Erythroblast (primary cell): Measurements from ENCODE around the gene SCRN2.

ENCODE experiments used
- DNase-seq, 2 experiments: peaks; one replicate each; lab custom pipeline; 2025; lab: John Stamatoyannopoulos, UW
- GATA1 ChIP-seq: IDR thresholded peaks from 2 replicates; pipeline ENCODE4 v1.6.1; 2011; ENCODE audit warnings: low read depth, mild to moderate bottlenecking, control low read depth, low read length, moderate library complexity
- POLR2A ChIP-seq: IDR thresholded peaks from 2 replicates; pipeline ENCODE4 v1.6.1; 2011; ENCODE audit warnings: mild to moderate bottlenecking, low read length

Gene SCRN2

GRCh38 chr17:47816111-47816735 is 24.9 kb downstream of the SCRN2 start:
- DNase-seq = no peak
- TF ChIP-seq POLR2A (no peak), GATA1 (no peak)

DNA sequence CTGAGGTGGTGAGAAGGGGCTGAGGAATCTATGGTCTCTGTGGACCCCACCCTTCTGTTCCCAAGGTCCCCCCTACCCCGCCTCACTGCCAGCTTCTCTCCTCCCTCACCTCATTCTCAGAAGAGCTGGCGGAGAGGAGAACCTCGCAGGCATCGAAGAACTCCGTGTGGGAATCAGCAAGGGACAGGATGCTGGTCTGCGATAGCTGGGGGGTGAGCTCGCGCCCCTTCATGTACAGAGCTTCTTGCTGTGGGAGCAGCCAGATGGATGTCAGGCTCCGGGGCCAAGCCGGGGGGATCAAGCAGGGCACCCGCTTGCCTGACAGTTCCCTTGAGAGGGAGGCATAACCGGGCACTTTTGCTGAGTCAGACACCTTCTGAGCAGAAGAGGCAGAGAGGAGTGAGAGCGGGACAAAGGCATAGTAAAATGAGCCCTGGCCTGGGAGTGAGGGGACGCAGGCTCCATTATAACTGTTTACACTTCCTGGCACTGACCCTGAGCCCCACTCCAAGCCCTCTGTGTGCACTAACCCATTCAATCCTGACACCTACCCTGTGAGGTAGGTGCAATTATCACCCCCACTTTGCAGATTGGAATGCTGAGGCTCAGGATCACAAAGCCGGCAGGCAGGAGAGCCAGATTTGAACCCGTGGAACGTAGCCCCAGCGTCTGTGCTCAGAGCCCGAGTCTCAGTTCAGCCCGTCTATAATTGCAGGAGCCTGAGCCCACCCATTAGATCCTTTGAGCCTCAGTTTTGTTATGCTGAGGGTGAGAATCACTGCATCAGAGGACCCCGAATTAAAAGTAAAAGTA is 25.8 kb downstream of the SCRN2 start:
- TF ChIP-seq POLR2A (no peak), GATA1 (no peak)
- no peak for DNase-seq

DNA sequence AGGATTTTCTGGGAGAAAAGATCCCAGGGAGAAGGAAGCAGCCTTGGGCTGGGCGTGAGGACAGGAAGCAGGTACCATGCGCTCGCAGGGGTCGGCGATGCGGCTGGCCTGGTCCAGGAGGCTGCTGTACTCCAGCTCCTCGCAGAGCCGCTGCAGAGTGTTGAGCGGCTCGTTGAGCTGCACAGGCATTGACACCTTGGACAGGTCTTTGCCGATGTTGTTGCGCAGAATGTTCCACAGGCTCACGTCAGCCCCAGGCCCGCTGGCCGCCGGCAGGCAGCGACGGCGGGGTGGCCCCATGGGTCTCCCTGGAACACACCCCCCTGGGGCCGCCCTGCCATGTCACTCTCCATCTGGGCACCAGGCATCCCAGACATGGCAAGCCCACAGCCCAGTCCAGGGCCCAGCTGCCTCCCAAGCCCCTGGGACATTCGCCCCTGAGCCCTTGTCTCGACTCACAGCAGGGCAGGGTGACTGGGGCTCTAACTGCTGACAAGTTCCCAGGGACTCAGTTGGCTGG is 27.5 kb downstream of the SCRN2 start:
- no peak for DNase-seq
- TF ChIP-seq POLR2A (no peak), GATA1 (no peak)

- TF ChIP-seq GATA1 (no peak), POLR2A (no peak)
- no peak for DNase-seq
These were observed 28.0 kb downstream of the SCRN2 start for GRCh38 chr17:47813077-47813476.

DNA sequence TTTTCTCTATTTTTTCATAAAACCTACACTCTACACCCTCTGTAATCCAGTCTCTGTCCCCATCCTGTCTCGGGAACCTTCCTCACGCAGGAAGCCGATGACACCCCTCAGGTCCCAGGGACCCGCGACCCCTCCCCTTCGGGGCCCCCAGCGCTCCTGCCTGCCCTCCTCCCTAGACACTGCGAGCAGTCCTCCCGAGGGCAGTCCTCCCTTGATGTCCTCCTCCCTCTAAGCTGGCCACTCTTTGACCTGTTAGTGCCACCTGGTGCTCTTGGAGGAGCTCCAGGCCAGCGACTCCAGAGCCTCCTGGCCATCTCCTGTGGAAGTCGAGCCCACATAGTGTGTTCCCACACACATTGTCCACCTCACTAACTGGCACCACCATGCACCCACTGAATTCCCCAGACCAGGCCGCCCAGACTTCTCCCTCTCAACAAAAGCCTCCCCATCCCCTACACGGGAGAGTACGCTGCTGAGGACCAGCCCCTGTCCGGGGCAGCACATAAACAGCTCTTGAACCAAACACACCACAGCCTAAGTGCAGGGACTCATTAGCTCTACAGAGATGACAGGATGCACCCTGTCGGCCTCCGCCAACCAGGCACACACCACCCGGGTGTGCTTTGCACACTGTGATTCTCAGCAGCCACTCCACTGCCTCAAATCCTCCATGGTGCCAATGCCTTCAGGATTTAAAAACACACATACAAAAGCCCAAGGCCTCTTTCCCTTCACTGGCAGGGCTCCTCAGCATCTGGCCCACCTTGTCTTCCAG is 28.7 kb downstream of the SCRN2 start:
- no peak for DNase-seq
- no peak for TF ChIP-seq GATA1
- no peak for TF ChIP-seq POLR2A

DNA sequence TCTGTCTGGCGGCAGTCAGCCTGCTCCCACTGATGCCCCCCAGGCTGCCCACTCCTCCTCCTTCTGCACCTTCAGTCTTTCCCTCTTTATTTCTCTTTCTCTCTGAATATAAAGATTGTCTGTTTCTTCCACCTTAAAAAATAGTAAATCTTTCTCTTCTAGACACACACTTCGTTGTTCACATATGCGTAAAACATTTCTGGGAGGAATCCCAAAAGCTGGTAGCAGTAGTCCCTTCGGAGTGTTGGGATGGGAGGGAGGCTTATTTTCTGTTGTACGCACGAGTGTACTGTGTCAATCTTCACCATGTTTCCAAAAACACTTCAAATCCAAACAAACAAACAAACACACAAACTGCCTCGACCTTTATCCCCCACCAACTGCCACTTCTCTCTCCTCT is 29.4 kb downstream of the SCRN2 start:
- DNase-seq = no peak
- TF ChIP-seq POLR2A (no peak), GATA1 (no peak)

DNA sequence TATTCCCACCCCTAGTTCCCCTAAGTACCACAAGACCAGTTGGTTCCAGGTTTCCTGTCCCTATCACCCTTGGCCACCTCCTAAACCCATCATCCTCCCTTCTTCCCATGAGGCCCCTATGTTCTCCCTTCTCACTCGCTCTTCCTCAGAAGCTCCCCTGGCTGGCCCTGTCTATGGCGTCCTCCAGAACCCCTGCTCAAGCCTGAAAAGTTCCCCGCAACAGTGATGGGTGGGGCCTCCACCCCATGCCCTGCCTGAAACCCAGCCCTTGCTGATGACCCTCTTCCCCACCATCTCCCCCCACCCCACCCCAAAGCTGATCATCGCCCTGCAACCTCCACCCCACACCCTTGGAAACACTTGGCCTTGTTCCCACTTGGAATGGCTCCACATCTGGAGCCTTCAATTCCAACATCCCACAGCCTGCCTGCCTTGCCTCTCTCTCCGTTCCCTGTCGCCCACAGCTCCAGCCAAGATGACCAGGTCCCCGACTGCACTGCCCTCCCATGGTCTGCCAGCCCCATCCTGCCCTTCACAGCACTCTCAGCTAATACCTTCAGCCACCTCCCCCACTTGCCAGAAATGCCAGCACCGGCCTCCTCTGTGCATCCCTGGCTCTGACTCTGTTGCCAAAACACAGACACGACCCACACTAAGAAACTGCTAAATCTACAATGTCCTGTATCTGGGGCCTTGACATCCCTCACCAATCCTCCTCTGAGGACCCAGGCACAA is 30.0 kb downstream of the SCRN2 start:
- no peak for DNase-seq
- TF ChIP-seq GATA1 (no peak), POLR2A (no peak)

- DNase-seq = peak; percentile 74 to 81
- no peak for TF ChIP-seq GATA1
- TF ChIP-seq POLR2A = no peak
These were observed 30.8 kb downstream of the SCRN2 start for GRCh38 chr17:47810200-47810821.

DNA sequence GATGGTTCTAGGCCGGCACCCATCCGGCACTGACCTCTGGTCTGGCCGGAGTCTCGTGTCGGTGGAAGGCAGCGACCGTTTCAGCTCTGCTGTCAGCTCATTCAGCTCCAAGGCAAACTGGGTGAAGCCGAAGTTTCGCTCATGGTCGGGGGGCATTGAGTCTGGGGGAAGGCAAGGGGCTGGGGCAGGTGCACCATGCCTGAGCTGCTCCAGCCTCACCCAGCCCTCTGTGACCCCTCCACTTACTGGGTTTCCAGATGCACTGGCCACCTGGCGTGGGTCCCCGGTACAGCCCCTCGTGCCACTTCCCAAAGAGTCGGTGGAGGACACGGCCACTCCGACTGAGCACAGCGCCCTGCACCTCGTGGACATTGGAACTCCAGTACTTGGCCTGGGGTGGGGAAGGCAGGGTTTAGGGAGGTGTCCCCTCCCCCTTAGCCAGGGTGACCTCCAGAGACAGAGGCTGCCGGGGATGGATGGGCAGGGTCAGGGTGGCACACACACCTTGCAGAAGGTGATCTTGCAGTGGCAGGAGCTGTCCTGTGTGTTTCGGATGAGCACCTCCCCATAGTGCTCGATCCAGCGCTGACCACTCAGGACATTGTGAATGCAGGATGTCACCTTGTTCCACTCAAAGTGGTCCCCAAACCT is 32.1 kb downstream of the SCRN2 start:
- DNase-seq = no peak
- TF ChIP-seq POLR2A (no peak), GATA1 (no peak)

GRCh38 chr17:47808036-47808829 is 32.8 kb downstream of the SCRN2 start:
- DNase-seq = no peak

GRCh38 chr17:47807421-47807820 is 33.7 kb downstream of the SCRN2 start:
- no peak for DNase-seq
- TF ChIP-seq GATA1 (no peak), POLR2A (no peak)

More at GRCh38 chr17:47808036-47808829, 32.8 kb downstream of the SCRN2 start:
- TF ChIP-seq POLR2A (no peak), GATA1 (no peak)
